GM19043 (cell line): ENCODE measurements around the gene DPP4.
"Not testable (repeated sequence)": the region's sequence is repeated elsewhere in the genome, so short reads cannot be mapped to it uniquely, and the experiment has no call there.

Experiments
- ATAC-seq: cut with Tn5 transposase; IDR thresholded peaks from one replicate; pipeline ENCODE4 v1.9.1; 2021; ENCODE audit warnings: low read depth; ENCODE audit not compliant: unreplicated experiment

The DPP4 gene

GRCh38 chr2:161969159-161969558 lies 104.9 kb downstream of the DPP4 start:
- no peak for ATAC-seq

GRCh38 chr2:161965994-161966393 lies 108.0 kb downstream of the DPP4 start:
- no peak for ATAC-seq

- ATAC-seq, result no peak
These were observed 109.9 kb downstream of the DPP4 start for GRCh38 chr2:161964160-161964559.

- ATAC-seq, result no peak
These were observed 111.9 kb downstream of the DPP4 start for GRCh38 chr2:161962160-161962559.

GRCh38 chr2:161961061-161961460 lies 113.0 kb downstream of the DPP4 start:
- no peak for ATAC-seq

GRCh38 chr2:161956738-161957137 lies 117.3 kb downstream of the DPP4 start:
- no peak for ATAC-seq

- ATAC-seq, result no peak
These were observed 118.8 kb downstream of the DPP4 start for GRCh38 chr2:161955211-161955610.

GRCh38 chr2:161954103-161954502 lies 119.9 kb downstream of the DPP4 start:
- no peak for ATAC-seq

- ATAC-seq, result not testable (repeated sequence)
These were observed 120.6 kb downstream of the DPP4 start for GRCh38 chr2:161953367-161953766.

- ATAC-seq, result no peak
These were observed 121.2 kb downstream of the DPP4 start for GRCh38 chr2:161952783-161953191.

- ATAC-seq, result no peak
These were observed 126.2 kb downstream of the DPP4 start for GRCh38 chr2:161947836-161948235.

- no peak for ATAC-seq
These were observed 126.6 kb downstream of the DPP4 start for GRCh38 chr2:161947406-161947805.

- no peak for ATAC-seq
These were observed 127.4 kb downstream of the DPP4 start for GRCh38 chr2:161946489-161947107.

GRCh38 chr2:161943011-161943410 lies 131.0 kb downstream of the DPP4 start:
- no peak for ATAC-seq
